A549 (cell line): ENCODE results near the gene MAP3K10. TPM values are rescaled to one million over a fixed set of nuclear protein-coding genes. Genes with fewer than 3 reads are reported as not detected.
A peak's percentile ranks its signal among the peaks of the same experiment; 100 is the strongest.

Experiments used
- ATAC-seq, 2 experiments: fragments of 200-7000 bp in 1 of 2; fragments of >200 bp in 1 of 2; cut with Nextera tagmentation in 1 of 2; cut with Tn5 transposase in 1 of 2; 3 replicates each; pipeline versions ENCODE4 v1.8.0 to v1.9.1; 2018 to 2020; ENCODE audit warnings: mild to moderate bottlenecking in 1 of 2, moderate library complexity in 1 of 2
- CTCF ChIA-PET: fragments of 300-600 bp; sonication (Branson Sonifier 250); formaldehyde crosslinking; extraction: SDS; loops from one replicate; lab custom pipeline; 2021; ENCODE audit warnings: antibody characterized with exemption, inconsistent platforms; lab: Yijun Ruan, JAX
- POLR2A ChIA-PET: fragments of 350-600 bp; formaldehyde crosslinking; extraction: SDS; loops from one replicate; lab custom pipeline; 2021; ENCODE audit warnings: antibody characterized with exemption, inconsistent platforms; lab: Yijun Ruan, JAX
- DNase-seq, 2 experiments: peaks; one replicate each; pipeline versions ENCODE4 v3.0.0 to v3.0.0-alpha.2; 2011 to 2016; ENCODE audit warnings: low read depth in 1 of 2, low spot score in 1 of 2
- FAIRE-seq: peaks from 2 replicates; lab custom pipeline; 2011; peaks lifted over from hg19 to GRCh38; lab: Jason Lieb, UNC
- H3K27ac ChIP-seq, 2 experiments: fragments of >200 bp; sonication (Bioruptor Twin); formaldehyde crosslinking; 3 replicates each; pipeline ENCODE4 v1.5.1; 2016 to 2017
- H3K4me1 ChIP-seq: fragments of >200 bp; sonication (Bioruptor Twin); formaldehyde crosslinking; 3 replicates; pipeline ENCODE4 v1.6.1; 2016
- H3K4me2 ChIP-seq: fragments of >200 bp; sonication (Bioruptor Twin); formaldehyde crosslinking; 3 replicates; pipeline ENCODE4 v1.6.1; 2016
- H3K4me3 ChIP-seq: fragments of >200 bp; sonication (Bioruptor Twin); formaldehyde crosslinking; 3 replicates; pipeline ENCODE4 v1.5.1; 2016
- H3K9me3 ChIP-seq: fragments of >200 bp; sonication (Bioruptor Twin); formaldehyde crosslinking; 3 replicates; pipeline ENCODE4 v1.6.1; 2016
- CHD4 ChIP-seq: fragments of 200-600 bp; sonication (generic); IDR thresholded peaks from 2 replicates; pipeline ENCODE4 v1.6.1; 2016; ENCODE audit warnings: antibody characterized with exemption, mild to moderate bottlenecking, borderline replicate concordance
- EHF ChIP-seq: fragments of 250-450 bp; sonication (Bioruptor Pico); IDR thresholded peaks from 2 replicates; pipeline ENCODE4 v1.5.0; 2020; ENCODE audit warnings: mild to moderate bottlenecking
- EP300 ChIP-seq, 2 experiments: fragments of >200 bp; sonication (Bioruptor Twin); formaldehyde crosslinking; IDR thresholded peaks; 2 replicates in 1 of 2; 3 replicates in 1 of 2; pipeline ENCODE4 v1.6.1; 2016 to 2017
- GATA3 ChIP-seq: IDR thresholded peaks from 2 replicates; pipeline ENCODE4 v1.6.1; 2012; ENCODE audit warnings: borderline replicate concordance
- MAFK ChIP-seq: fragments of 450-650 bp; IDR thresholded peaks from 2 replicates; pipeline ENCODE4 v1.6.1; 2014; ENCODE audit not compliant: partially characterized antibody
- MAZ ChIP-seq: fragments of 150-350 bp; IDR thresholded peaks from 2 replicates; pipeline ENCODE4 v1.6.1; 2014; ENCODE audit warnings: antibody characterized with exemption, low read depth, low read length, borderline replicate concordance
- NFE2L2 ChIP-seq: fragments of 150-350 bp; conservative IDR thresholded peaks from 2 replicates; pipeline ENCODE4 v1.6.1; 2014; ENCODE audit warnings: low read length
- POLR2AphosphoS2 ChIP-seq: conservative IDR thresholded peaks from 2 replicates; pipeline ENCODE4 v1.6.1; 2012; ENCODE audit warnings: low read length, improper control_type of control experiment, inconsistent platforms
- RAD21 ChIP-seq, 2 experiments: fragments of >200 bp in 1 of 2; sonication (Bioruptor Twin) in 1 of 2; formaldehyde crosslinking in 1 of 2; IDR thresholded peaks in 1 of 2; conservative IDR thresholded peaks in 1 of 2; 2 replicates in 1 of 2; 3 replicates in 1 of 2; pipeline ENCODE4 v1.6.1; 2012 to 2018; ENCODE audit warnings: inconsistent platforms in 1 of 2
- RNF2 ChIP-seq: fragments of 200-600 bp; sonication (generic); IDR thresholded peaks from 2 replicates; pipeline ENCODE4 v1.6.1; 2016; ENCODE audit warnings: low read depth, mild to moderate bottlenecking, antibody characterized with exemption, moderate library complexity, borderline replicate concordance
- SMC3 ChIP-seq: fragments of >200 bp; sonication (Bioruptor Twin); formaldehyde crosslinking; IDR thresholded peaks from 3 replicates; pipeline ENCODE4 v1.6.1; 2018; ENCODE audit warnings: inconsistent platforms
- TFCP2L1 ChIP-seq: fragments of 250-450 bp; sonication (Bioruptor Pico); IDR thresholded peaks from 2 replicates; pipeline ENCODE4 v1.5.0; 2021; ENCODE audit warnings: mild to moderate bottlenecking
- TP53 ChIP-seq: fragments of 250-450 bp; sonication (Bioruptor Pico); IDR thresholded peaks from 2 replicates; pipeline ENCODE4 v1.5.0; 2021; ENCODE audit warnings: mild to moderate bottlenecking, moderate library complexity
- WGBS: methylation state at CpG from one replicate; pipeline ENCODE4 v1.1.6; 2017; ENCODE audit errors: missing lambda C conversion rate; 5-methylcytosine and 5-hydroxymethylcytosine counted together
- polyA plus RNA-seq, 4 experiments: library from polyadenylated mRNA; depleted of rRNA in 3 of 4; stranded (reverse); fragments of >200 nt; fragmentation: RNase III in 1 of 4; extraction: RNeasy Plus Mini Kit Qiagen cat#74134 plus additional on column Dnase treatment in 1 of 4; gene quantifications; 2 replicates in 3 of 4; 3 replicates in 1 of 4; pipeline ENCODE4 v1.2.3, GENCODE V29; 2011 to 2017
- TF ChIP-seq, protein P1 (sequence below): IDR thresholded peaks from 2 replicates; pipeline ENCODE4 v1.6.1; 2012
- TF ChIP-seq, protein P2 (sequence below): fragments of >200 bp; sonication (Bioruptor Twin); formaldehyde crosslinking; IDR thresholded peaks from 3 replicates; pipeline ENCODE4 v1.5.1; 2016

MAP3K10 gene
- polyA plus RNA-seq, 2 of the 4 experiments (the other 2 are of a cell fraction) = 6.6 to 21.0 TPM

DNA sequence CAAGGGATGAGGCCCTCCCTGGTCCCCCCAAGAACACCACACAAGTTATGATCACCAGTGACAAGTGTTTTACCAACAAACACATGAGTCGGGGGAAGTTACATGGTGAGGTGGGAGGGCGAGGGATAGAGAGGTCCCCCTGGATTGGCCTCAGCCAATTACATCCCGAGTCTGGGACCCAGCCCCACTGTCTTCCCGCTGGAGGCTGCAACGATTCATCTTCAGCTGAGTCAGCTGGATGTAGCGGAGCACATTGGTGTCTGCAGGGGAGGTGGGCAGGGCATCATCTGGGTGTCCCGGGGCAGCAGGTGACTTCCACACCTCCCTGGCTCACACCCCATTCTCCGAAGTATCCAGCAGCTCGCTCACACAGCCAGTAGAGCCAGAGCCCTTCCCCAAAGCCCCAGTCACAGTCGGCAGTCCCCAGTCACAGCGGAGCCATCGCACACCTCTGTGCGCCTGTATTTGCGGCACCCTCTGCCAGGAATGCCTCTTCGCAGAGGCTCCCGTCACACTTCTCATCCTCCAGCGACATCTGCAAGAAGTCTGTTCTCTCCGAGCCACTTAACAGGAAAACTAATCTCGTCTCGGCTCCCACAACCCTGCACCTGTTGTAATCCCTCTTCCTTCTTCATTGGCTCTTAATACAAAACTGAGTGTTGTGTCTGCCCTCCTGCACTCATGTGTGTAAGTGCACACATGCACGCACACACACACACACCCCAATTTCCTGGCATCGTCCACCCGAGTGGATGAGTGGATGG, 25.0 kb downstream of the MAP3K10 start:
- FAIRE-seq (peak; percentile 54), ATAC-seq (no peak), DNase-seq (no peak)
- no peak overlapping the region for H3K4me3 ChIP-seq
- no peak overlapping the region for H3K4me2 ChIP-seq
- H3K4me1 ChIP-seq = peaks cover 35% of the 10 kb centered on the region
- TF ChIP-seq TP53 (CRISPR knock-in tag) (no peak), POLR2AphosphoS2 (0 out of 2 replicates have a peak, but pooled peaks have one; percentile 49), MAFK (peak; percentile 87)
- 64% methylated on average over 23 of the region's 23 CpGs for WGBS
- ChIA-PET POLR2A (no interaction called here), CTCF (interaction anchor here (0.9 to 8.0 kb wide), 9 partner anchors 13 to 75 kb away, joined by 3 to 149 read pairs (median 19); partner anchors contain the start of gene MAP3K10)
- no peak overlapping the region for H3K27ac ChIP-seq
- H3K9me3 ChIP-seq = no peaks in the 10 kb centered on the region

DNA sequence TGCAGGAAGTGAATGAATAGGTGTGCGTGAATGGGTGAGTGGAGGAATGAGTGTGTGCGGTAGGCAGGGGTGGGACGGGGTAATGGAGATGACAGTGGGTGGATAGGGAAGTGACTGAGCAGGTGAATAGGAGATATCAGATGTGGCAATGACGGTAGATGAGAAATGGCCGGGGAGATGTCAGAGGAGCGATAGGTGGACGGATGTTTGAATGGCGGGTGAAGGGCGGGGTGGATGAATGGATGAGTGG, 25.5 kb downstream of the MAP3K10 start:
- DNase-seq (no peak), FAIRE-seq (no peak), ATAC-seq (no peak)
- ChIA-PET CTCF (interaction anchor here (0.9 to 8.0 kb wide), 17 partner anchors 11 to 338 kb away, joined by 3 to 149 read pairs (median 6); partner anchors contain the start of gene MAP3K10), POLR2A (no interaction called here)
- peak overlapping the region; percentile 73 for H3K4me2 ChIP-seq
- H3K4me3 ChIP-seq = no peak overlapping the region; the same call in 2 of the 3 replicates
- peaks cover 35% of the 10 kb centered on the region for H3K4me1 ChIP-seq
- WGBS = 72% methylated on average over 9 of the region's 9 CpGs
- H3K9me3 ChIP-seq = no peaks in the 10 kb centered on the region
- TF ChIP-seq MAZ (no peak), POLR2AphosphoS2 (peak; percentile 33; the same call in 1 of the 2 replicates), EP300 (IDR thresholded peaks at IDR 0.05) (no peak), CHD4 (no peak)
- H3K27ac ChIP-seq = no peak overlapping the region

DNA sequence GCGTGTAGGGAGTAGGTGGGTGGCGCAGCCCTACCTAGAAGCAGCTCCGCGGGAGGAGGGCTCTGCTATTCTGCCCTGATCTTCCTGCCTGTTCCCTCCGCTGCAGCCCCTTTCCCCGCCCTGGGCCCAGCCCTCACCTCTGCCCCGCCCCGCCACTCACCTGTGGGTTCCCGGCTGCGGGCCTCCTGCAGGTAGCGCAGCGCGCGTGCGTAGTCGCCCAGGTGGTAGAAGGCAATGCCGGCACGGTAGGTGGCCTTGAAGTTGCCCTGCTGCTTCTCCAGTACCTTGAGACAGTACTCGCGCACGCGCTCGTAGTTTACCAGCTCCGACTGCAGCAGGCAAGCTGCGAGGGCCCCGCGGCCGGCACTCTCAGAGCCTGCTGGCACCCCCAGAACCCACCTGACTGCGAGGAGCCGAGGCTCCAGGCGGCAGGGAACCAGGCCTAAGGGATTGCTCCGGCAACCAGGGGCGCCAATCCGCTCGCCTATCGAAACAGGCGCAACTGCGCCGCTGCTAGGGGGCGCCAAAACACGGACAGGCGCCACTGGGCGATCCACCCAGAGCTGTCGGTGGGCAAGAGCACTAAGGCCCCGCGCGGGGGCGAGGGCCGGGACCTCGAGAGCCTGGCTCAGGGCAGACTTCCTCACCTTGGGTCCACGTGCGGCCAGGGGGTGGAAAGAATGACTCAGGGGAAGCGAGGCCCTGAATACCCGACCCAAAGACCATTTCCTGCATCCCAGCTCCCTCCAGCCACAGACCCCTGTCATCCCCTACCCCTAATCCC, 26.0 kb downstream of the MAP3K10 start:
- peak; percentile 25 to 61; a peak in 5 of 6 replicates for ATAC-seq
- FAIRE-seq = no peak
- H3K4me3 ChIP-seq = peak overlapping the region; percentile 31
- no peak overlapping the region for H3K27ac ChIP-seq
- ChIA-PET CTCF (interaction anchor here (0.6 to 8.0 kb wide), 30 partner anchors 11 to 1536 kb away, joined by 3 to 149 read pairs (median 4); partner anchors contain the start of gene MAP3K10), POLR2A (interaction anchor here (0.5 kb wide), 1 partner anchor 16 kb away, joined by 3 read pairs; no protein-coding TSS in a partner anchor)
- WGBS = 16% methylated on average over 44 of the region's 54 CpGs
- H3K9me3 ChIP-seq = peaks cover under 1% of the 10 kb centered on the region; the same call in 2 of the 3 replicates
- peaks cover 35% of the 10 kb centered on the region for H3K4me1 ChIP-seq
- TF ChIP-seq NFE2L2 = 0 out of 2 replicates have a peak, but pooled peaks have one; percentile 4
- peak; percentile 41 to 42; a peak in 2 of 5 replicates for TF ChIP-seq RAD21 (conservative IDR thresholded peaks at IDR 0.05 in 1 of 2, IDR thresholded peaks at IDR 0.05 in 1 of 2)
- no peak for TF ChIP-seq RNF2
- peak; percentile 49; the same call in 1 of the 2 replicates for TF ChIP-seq TFCP2L1 (CRISPR knock-in tag)
- TF ChIP-seq GATA3 = 0 out of 2 replicates have a peak, but pooled peaks have one; percentile 9
- peak; percentile 40; the same call in 1 of the 3 replicates for TF ChIP-seq SMC3
- TF ChIP-seq, protein P1, sequence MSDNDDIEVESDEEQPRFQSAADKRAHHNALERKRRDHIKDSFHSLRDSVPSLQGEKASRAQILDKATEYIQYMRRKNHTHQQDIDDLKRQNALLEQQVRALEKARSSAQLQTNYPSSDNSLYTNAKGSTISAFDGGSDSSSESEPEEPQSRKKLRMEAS = peak; percentile 57
- no peak for TF ChIP-seq EHF (CRISPR knock-in tag)
- TF ChIP-seq, protein P2, sequence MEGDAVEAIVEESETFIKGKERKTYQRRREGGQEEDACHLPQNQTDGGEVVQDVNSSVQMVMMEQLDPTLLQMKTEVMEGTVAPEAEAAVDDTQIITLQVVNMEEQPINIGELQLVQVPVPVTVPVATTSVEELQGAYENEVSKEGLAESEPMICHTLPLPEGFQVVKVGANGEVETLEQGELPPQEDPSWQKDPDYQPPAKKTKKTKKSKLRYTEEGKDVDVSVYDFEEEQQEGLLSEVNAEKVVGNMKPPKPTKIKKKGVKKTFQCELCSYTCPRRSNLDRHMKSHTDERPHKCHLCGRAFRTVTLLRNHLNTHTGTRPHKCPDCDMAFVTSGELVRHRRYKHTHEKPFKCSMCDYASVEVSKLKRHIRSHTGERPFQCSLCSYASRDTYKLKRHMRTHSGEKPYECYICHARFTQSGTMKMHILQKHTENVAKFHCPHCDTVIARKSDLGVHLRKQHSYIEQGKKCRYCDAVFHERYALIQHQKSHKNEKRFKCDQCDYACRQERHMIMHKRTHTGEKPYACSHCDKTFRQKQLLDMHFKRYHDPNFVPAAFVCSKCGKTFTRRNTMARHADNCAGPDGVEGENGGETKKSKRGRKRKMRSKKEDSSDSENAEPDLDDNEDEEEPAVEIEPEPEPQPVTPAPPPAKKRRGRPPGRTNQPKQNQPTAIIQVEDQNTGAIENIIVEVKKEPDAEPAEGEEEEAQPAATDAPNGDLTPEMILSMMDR = peak; percentile 94
- peak overlapping the region; percentile 73 for H3K4me2 ChIP-seq
- DNase-seq = peak; percentile 75 to 77
